OCI-LY7 (cell line): ENCODE measurements around the gene CMSS1. TPM values are rescaled to one million over a fixed set of nuclear protein-coding genes. Genes with fewer than 3 reads are reported as not detected.

Experiments used
- BruUV-seq: library from RNA; stranded (reverse); fragments of 400-500 nt; replicated peaks from 2 replicates; lab custom pipeline; 2021; lab: Mats Ljungman, UMichigan
- CTCF ChIA-PET: fragments of 300-600 bp; sonication (Branson Sonifier 250); formaldehyde crosslinking; loops from one replicate; lab custom pipeline; 2022; ENCODE audit warnings: antibody characterized with exemption; ENCODE audit not compliant: unreplicated experiment; lab: Charles Lee
- POLR2A ChIA-PET: fragments of 300-600 bp; sonication (Branson Sonifier 250); formaldehyde crosslinking; loops from one replicate; lab custom pipeline; 2022; ENCODE audit warnings: antibody characterized with exemption; lab: Charles Lee
- DNase-seq: peaks from one replicate; pipeline ENCODE4 v3.0.0-alpha.2; 2015; ENCODE audit warnings: low spot score
- H2AFZ ChIP-seq: fragments of 200-600 bp; sonication (generic), shearing (Covaris generic); 2 replicates; pipeline ENCODE4 v1.6.1; 2014; ENCODE audit warnings: mild to moderate bottlenecking, antibody characterized with exemption, low read length, moderate library complexity
- H3K27ac ChIP-seq: fragments of 200-600 bp; sonication (generic); 2 replicates; pipeline ENCODE4 v1.5.1; 2014; ENCODE audit warnings: mixed run types, low read depth, mild to moderate bottlenecking, moderate library complexity, low read length, inconsistent platforms; ENCODE audit not compliant: poor library complexity, severe bottlenecking
- H3K36me3 ChIP-seq: fragments of 200-600 bp; sonication (generic); 2 replicates; pipeline ENCODE4 v1.6.1; 2014; ENCODE audit warnings: mild to moderate bottlenecking, antibody characterized with exemption, low read length, moderate library complexity, mixed read lengths; ENCODE audit not compliant: insufficient read depth
- H3K4me1 ChIP-seq: fragments of 200-600 bp; sonication (generic); 2 replicates; pipeline ENCODE4 v1.5.1; 2014; ENCODE audit warnings: mild to moderate bottlenecking, low read length; ENCODE audit not compliant: insufficient read depth, poor library complexity, severe bottlenecking
- H3K4me2 ChIP-seq: fragments of 200-600 bp; sonication (generic); 2 replicates; pipeline ENCODE4 v1.6.1; 2014; ENCODE audit warnings: mild to moderate bottlenecking, low read length
- H3K4me3 ChIP-seq: fragments of 200-600 bp; sonication (generic); 2 replicates; pipeline ENCODE4 v1.5.1; 2014; ENCODE audit warnings: mild to moderate bottlenecking, low read depth, low read length; ENCODE audit not compliant: poor library complexity, severe bottlenecking
- H3K79me2 ChIP-seq: fragments of 200-600 bp; sonication (generic); 2 replicates; pipeline ENCODE4 v1.6.1; 2016; ENCODE audit warnings: low read depth, mild to moderate bottlenecking, low read length, moderate library complexity, mixed read lengths; ENCODE audit not compliant: insufficient read depth
- H3K9me2 ChIP-seq: fragments of 200-600 bp; sonication (generic); 2 replicates; pipeline ENCODE4 v1.6.1; 2016; ENCODE audit warnings: mild to moderate bottlenecking, low read length, mixed read lengths; ENCODE audit not compliant: insufficient read depth
- H3K9me3 ChIP-seq: fragments of 200-600 bp; sonication (generic); 2 replicates; pipeline ENCODE4 v1.6.1; 2014; ENCODE audit warnings: mild to moderate bottlenecking, mixed run types, low read length, mixed read lengths
- H4K20me1 ChIP-seq: fragments of 200-600 bp; sonication (generic); 2 replicates; pipeline ENCODE4 v1.6.1; 2014; ENCODE audit warnings: mild to moderate bottlenecking, antibody characterized with exemption, low read length, moderate library complexity, mixed read lengths; ENCODE audit not compliant: insufficient read depth
- CTCF ChIP-seq: fragments of 200-600 bp; sonication (generic); conservative IDR thresholded peaks from 2 replicates; pipeline ENCODE4 v1.5.1; 2014; ENCODE audit warnings: mild to moderate bottlenecking, antibody characterized with exemption, low read length, moderate library complexity, mixed read lengths
- EZH2phosphoT487 ChIP-seq: fragments of 200-600 bp; sonication (generic); IDR thresholded peaks from 2 replicates; pipeline ENCODE4 v1.6.1; 2018; ENCODE audit warnings: low read depth, borderline replicate concordance, mild to moderate bottlenecking, mixed run types, antibody characterized with exemption, low read length, moderate library complexity, mixed read lengths
- intact Hi-C: fragments of 100-400 bp; cut with micrococcal nuclease; formaldehyde crosslinking; loops from one replicate; pipeline ENCODE4 v1.10.0; 2022; ENCODE audit not compliant: unreplicated experiment
- total RNA-seq, 2 experiments: library from RNA; depleted of rRNA in 1 of 2; stranded (reverse); fragments of >200 nt in 1 of 2; shearing (Covaris generic) in 1 of 2; gene quantifications; 2 replicates each; pipeline ENCODE4 v1.2.3, GENCODE V29; 2014 to 2022

Gene CMSS1
- total RNA-seq, 2 experiments from 2014 or later = 25.7 to 46.6 TPM

GRCh38 chr3:99789011-99789721, 28.5 kb upstream of the CMSS1 start:
- DNase-seq = peak; percentile 23
- no peaks in the 10 kb centered on the region for H3K4me1 ChIP-seq
- no TSS peak for BruUV-seq
- ChIA-PET CTCF (no interaction called here), POLR2A (interaction anchor here (0.6 to 1.6 kb wide), 2 partner anchors 22 to 1517 kb away, joined by 4 to 5 read pairs; no protein-coding TSS in a partner anchor)
- H3K4me3 ChIP-seq = no peak overlapping the region
- no peak overlapping the region for H3K27ac ChIP-seq
- H3K9me3 ChIP-seq = no peaks in the 10 kb centered on the region
- H3K79me2 ChIP-seq = no peaks in the 10 kb centered on the region
- no peaks in the 10 kb centered on the region for H3K36me3 ChIP-seq
- H4K20me1 ChIP-seq = no peaks in the 10 kb centered on the region
- H3K4me2 ChIP-seq = no peak overlapping the region
- TF ChIP-seq EZH2phosphoT487 (no peak), CTCF (peak; percentile 76)
- H3K9me2 ChIP-seq = no peaks in the 10 kb centered on the region
- intact Hi-C loops = no loop called here
- no peak overlapping the region for H2AFZ ChIP-seq

GRCh38 chr3:99794485-99794884, 23.2 kb upstream of the CMSS1 start:
- H3K4me3 ChIP-seq = no peak overlapping the region
- H3K4me1 ChIP-seq = no peaks in the 10 kb centered on the region
- H4K20me1 ChIP-seq = no peaks in the 10 kb centered on the region
- TF ChIP-seq CTCF (no peak), EZH2phosphoT487 (no peak)
- H3K4me2 ChIP-seq = no peak overlapping the region
- H3K36me3 ChIP-seq = no peaks in the 10 kb centered on the region
- H3K9me2 ChIP-seq = no peaks in the 10 kb centered on the region
- BruUV-seq = no TSS peak
- no peak for DNase-seq
- no peak overlapping the region for H3K27ac ChIP-seq
- POLR2A ChIA-PET = no interaction called here
- intact Hi-C loops = no loop called here
- H2AFZ ChIP-seq = no peak overlapping the region
- H3K79me2 ChIP-seq = no peaks in the 10 kb centered on the region
- H3K9me3 ChIP-seq = no peaks in the 10 kb centered on the region
- CTCF ChIA-PET = no interaction called here

- BruUV-seq = no TSS peak
- H3K79me2 ChIP-seq = no peaks in the 10 kb centered on the region
- no peak for DNase-seq
- no peaks in the 10 kb centered on the region for H3K9me3 ChIP-seq
- ChIA-PET POLR2A (interaction anchor here (0.6 kb wide), 1 partner anchor 159 kb away, joined by 5 read pairs; no protein-coding TSS in a partner anchor), CTCF (no interaction called here)
- H3K4me1 ChIP-seq = no peaks in the 10 kb centered on the region
- no peaks in the 10 kb centered on the region for H3K9me2 ChIP-seq
- H2AFZ ChIP-seq = no peak overlapping the region
- no peaks in the 10 kb centered on the region for H4K20me1 ChIP-seq
- no peak overlapping the region for H3K4me3 ChIP-seq
- intact Hi-C loops = no loop called here
- no peak overlapping the region for H3K27ac ChIP-seq
- H3K36me3 ChIP-seq = no peaks in the 10 kb centered on the region
- TF ChIP-seq EZH2phosphoT487 (no peak), CTCF (no peak)
- H3K4me2 ChIP-seq = no peak overlapping the region
Observed at GRCh38 chr3:99795573-99795972, 22.1 kb upstream of the CMSS1 start.
